K562 (cell line): ENCODE data around the gene MYADM. TPM values are rescaled to one million over a fixed set of nuclear protein-coding genes. Genes with fewer than 3 reads are reported as not detected.

Experiments used
- ATAC-seq: fragments of 200-7000 bp; cut with Tn5 transposase; 3 replicates; pipeline ENCODE4 v1.9.1; 2020; ENCODE audit warnings: moderate library complexity
- BruUV-seq: library from RNA; stranded (reverse); fragments of 400-500 nt; replicated peaks from 2 replicates; lab custom pipeline; 2021; lab: Mats Ljungman, UMichigan
- CTCF ChIA-PET: fragments of 300-600 bp; formaldehyde crosslinking; extraction: SDS; loops from one replicate; lab custom pipeline; 2021; ENCODE audit warnings: low intra/inter-chr PET ratio; lab: Yijun Ruan, JAX
- POLR2A ChIA-PET: fragments of 300-600, 350-650 bp; sonication (Branson Sonifier 250); formaldehyde crosslinking; extraction: SDS; loops from one replicate; lab custom pipeline; 2021; ENCODE audit warnings: antibody characterized with exemption, inconsistent platforms; lab: Yijun Ruan, JAX
- DNase-seq, 4 experiments: peaks; one replicate each; pipeline versions ENCODE4 v3.0.0 to v3.0.0-alpha.2; 2011 to 2018; ENCODE audit warnings: low spot score in 3 of 4, mixed read lengths in 3 of 4; ENCODE audit errors: extremely low read depth in 1 of 4
- FAIRE-seq: peaks from 2 replicates; lab custom pipeline; 2011; peaks lifted over from hg19 to GRCh38; lab: Jason Lieb, UNC
- H2AFZ ChIP-seq: 2 replicates; pipeline ENCODE4 v1.6.0; 2011; ENCODE audit warnings: low read depth, low read length, control low read depth, inconsistent platforms
- H3K27ac ChIP-seq: fragments of 200-600 bp; 3 replicates; pipeline ENCODE4 v1.8.0; 2011; ENCODE audit warnings: low read depth, mild to moderate bottlenecking, control low read depth, inconsistent platforms, low read length, moderate library complexity, mixed read lengths; ENCODE audit errors: extremely low read depth
- H3K27me3 ChIP-seq, 2 experiments: fragments of 300-600 bp in 1 of 2; 2 replicates in 1 of 2; 3 replicates in 1 of 2; pipeline versions ENCODE4 v1.6.0 to v1.8.0; 2011; ENCODE audit warnings: inconsistent platforms in 2 of 2, low read length in 2 of 2, mild to moderate bottlenecking in 1 of 2, mixed read lengths in 1 of 2, moderate library complexity in 1 of 2; ENCODE audit not compliant: control insufficient read depth in 2 of 2, insufficient read depth in 2 of 2
- H3K36me3 ChIP-seq: fragments of 300-600 bp; 3 replicates; pipeline ENCODE4 v1.8.0; 2011; ENCODE audit warnings: mild to moderate bottlenecking, low read length, inconsistent platforms; ENCODE audit not compliant: control insufficient read depth, insufficient read depth
- H3K4me1 ChIP-seq, 2 experiments: fragments of 200-600 bp in 1 of 2; replicated peaks in 1 of 2; 2 replicates in 1 of 2; 3 replicates in 1 of 2; pipeline versions ENCODE4 v1.5.1 to v1.8.0; 2011; ENCODE audit warnings: inconsistent platforms in 2 of 2, low read length in 2 of 2, mild to moderate bottlenecking in 1 of 2, mixed read lengths in 1 of 2, moderate library complexity in 1 of 2; ENCODE audit not compliant: control insufficient read depth in 2 of 2, insufficient read depth in 2 of 2
- H3K4me2 ChIP-seq: 2 replicates; pipeline ENCODE4 v1.6.1; 2011; ENCODE audit warnings: low read length, control low read depth, inconsistent platforms, mixed read lengths; ENCODE audit not compliant: insufficient read depth
- H3K4me3 ChIP-seq: fragments of 200-600 bp; sonication (generic), shearing (Covaris generic); 2 replicates; pipeline ENCODE4 v1.5.1; 2016; ENCODE audit warnings: control low read depth, inconsistent platforms
- H3K79me2 ChIP-seq: fragments of 200-600 bp; 3 replicates; pipeline ENCODE4 v1.8.0; 2011; ENCODE audit warnings: low read length, inconsistent platforms; ENCODE audit not compliant: control insufficient read depth, insufficient read depth
- H3K9ac ChIP-seq, 2 experiments: 2 replicates each; pipeline versions ENCODE4 v1.6.0 to v1.6.1; 2011; ENCODE audit warnings: low read depth in 2 of 2, low read length in 2 of 2, control low read depth in 1 of 2, inconsistent platforms in 1 of 2, mild to moderate bottlenecking in 1 of 2, mixed read lengths in 1 of 2; ENCODE audit not compliant: insufficient read depth in 1 of 2
- H3K9me1 ChIP-seq: one replicate; pipeline ENCODE4 v1.6.0; 2011; ENCODE audit warnings: inconsistent platforms, mild to moderate bottlenecking, low read length, moderate library complexity; ENCODE audit not compliant: control insufficient read depth, insufficient read depth
- H3K9me3 ChIP-seq: replicated peaks from 2 replicates; pipeline ENCODE4 v1.5.1; 2011; ENCODE audit warnings: low read depth, low read length, inconsistent platforms; ENCODE audit not compliant: control insufficient read depth, insufficient read depth
- H4K20me1 ChIP-seq: replicated peaks from 2 replicates; pipeline ENCODE4 v1.6.1; 2011; ENCODE audit warnings: low read length, inconsistent platforms, mixed read lengths; ENCODE audit not compliant: control insufficient read depth, insufficient read depth
- SREBF1 ChIP-seq: fragments of 150-350 bp; IDR thresholded peaks from 2 replicates; pipeline ENCODE4 v1.6.1; 2014; ENCODE audit warnings: antibody characterized with exemption, low read depth, low read length, borderline replicate concordance
- ZBTB33 ChIP-seq: sonication (generic); formaldehyde crosslinking; IDR thresholded peaks from 2 replicates; pipeline ENCODE4 v1.8.1; 2023; ENCODE audit warnings: mild to moderate bottlenecking, missing genetic modification reagents
- WGBS: fragments of 100-300 bp; shearing (Covaris generic); methylation state at CpG from one replicate; pipeline ENCODE4 v1.1.6; 2016; ENCODE audit warnings: low coverage, mixed read lengths; ENCODE audit not compliant: insufficient coverage; ENCODE audit errors: missing lambda C conversion rate; 5-methylcytosine and 5-hydroxymethylcytosine counted together
- in situ Hi-C: fragments of 300-500 bp; cut with MboI; formaldehyde crosslinking; loops from 4 replicates; pipeline ENCODE4 v1.15.0; 2018; ENCODE audit warnings: inconsistent platforms, mixed read lengths
- intact Hi-C: fragments of 100-400 bp; cut with micrococcal nuclease; formaldehyde crosslinking; loops from 2 replicates; pipeline ENCODE4 v1.14.2; 2022
- polyA plus RNA-seq, 8 experiments: library from polyadenylated mRNA; depleted of rRNA in 4 of 8; stranded (reverse) in 5 of 8; unstranded in 3 of 8; fragments of >200 nt; fragmentation: Nextera tagmentation in 2 of 8; fragmentation: Illumina TruSeq in 1 of 8; extraction: Ambion mirVana in 2 of 8; extraction: Trizol in 1 of 8; gene quantifications; 2 replicates each; pipeline versions ENCODE4 v1.2.1 to v1.2.3, GENCODE V29; 2011 to 2014; ENCODE audit warnings: inconsistent platforms in 1 of 8, missing spikeins in 1 of 8
- total RNA-seq, 7 experiments: library from RNA; depleted of rRNA in 6 of 7; stranded (reverse); fragments of >200 nt in 6 of 7; fragmentation: Illumina TruSeq in 2 of 7; extraction: Trizol in 2 of 7; gene quantifications; 2 replicates each; pipeline versions ENCODE4 v1.2.1 to v1.2.3, GENCODE V29; 2011 to 2021; ENCODE audit warnings: low replicate concordance in 1 of 7

Gene MYADM
- total and polyA plus RNA-seq, 9 of the 15 experiments (the other 6 are each of a cell fraction or from before 2014, with no cell fraction given), result 4.5 to 70.3 (median 14.4) TPM

DNA sequence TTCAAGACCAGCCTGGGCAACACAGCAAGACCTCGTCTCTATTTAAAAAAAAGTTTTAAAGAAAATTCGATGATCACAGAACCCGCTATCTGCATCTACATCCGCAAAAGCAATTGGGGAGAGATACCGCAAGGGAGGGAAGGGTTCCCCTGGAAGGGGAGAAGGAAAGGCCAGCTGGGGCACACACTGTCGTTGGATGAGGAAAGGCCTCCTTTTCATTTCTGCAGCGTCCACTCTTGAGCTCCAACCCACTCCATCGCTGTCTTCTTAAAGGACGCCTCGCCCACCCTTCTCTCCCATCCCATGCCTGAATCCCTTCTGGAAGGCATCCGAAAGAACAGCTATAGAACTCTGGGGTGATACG, 11.1 kb downstream of the MYADM start:
- peak overlapping the region; percentile 83 for H3K4me2 ChIP-seq
- peaks cover 22% of the 10 kb centered on the region; the same call in 2 of the 3 replicates for H3K36me3 ChIP-seq
- peaks cover under 1% of the 10 kb centered on the region; the same call in 1 of the 3 replicates for H3K79me2 ChIP-seq
- no peaks in the 10 kb centered on the region for H3K9me1 ChIP-seq
- WGBS, result 61% methylated on average over 11 of the region's 12 CpGs
- peaks cover 0 to 43% of the 10 kb centered on the region in 2 experiments; a peak in 3 of 5 replicates for H3K4me1 ChIP-seq
- H3K9me3 ChIP-seq, result no peaks in the 10 kb centered on the region
- no peak for DNase-seq
- CTCF ChIA-PET, result no interaction called here
- no peak for FAIRE-seq
- BruUV-seq, result no TSS peak
- in situ Hi-C loops, result no loop called here
- peak overlapping the region; percentile 48 to 85; a peak in 3 of 4 replicates for H3K9ac ChIP-seq
- peaks cover 3 to 6% of the 10 kb centered on the region in 2 experiments; a peak in 3 of 5 replicates for H3K27me3 ChIP-seq
- no peak for ATAC-seq
- POLR2A ChIA-PET, result interaction anchor here (0.8 to 4.3 kb wide), 2 partner anchors 8 to 11 kb away, joined by 3 to 27 read pairs; partner anchors contain the start of gene MYADM
- 0 out of 2 replicates have a peak, but pooled peaks cover 5% of the 10 kb centered on the region for H4K20me1 ChIP-seq
- TF ChIP-seq ZBTB33 (CRISPR knock-in tag) (peak; percentile 44; the same call in 1 of the 2 replicates), SREBF1 (no peak)
- no peak overlapping the region for H3K27ac ChIP-seq
- intact Hi-C loops, result no loop called here
- H3K4me3 ChIP-seq, result peak overlapping the region; percentile 38
- H2AFZ ChIP-seq, result peak overlapping the region; percentile 94
